Kidney capillary endothelial cell (primary cell): ENCODE measurements around the gene AKR1C8.
"Not testable (repeated sequence)": the region's sequence is repeated elsewhere in the genome, so short reads cannot be mapped to it uniquely, and the experiment has no call there.

Source experiments
- DNase-seq: peaks from one replicate; pipeline ENCODE4 v3.0.0-alpha.2; 2018; ENCODE audit warnings: low spot score

AKR1C8 gene

DNA sequence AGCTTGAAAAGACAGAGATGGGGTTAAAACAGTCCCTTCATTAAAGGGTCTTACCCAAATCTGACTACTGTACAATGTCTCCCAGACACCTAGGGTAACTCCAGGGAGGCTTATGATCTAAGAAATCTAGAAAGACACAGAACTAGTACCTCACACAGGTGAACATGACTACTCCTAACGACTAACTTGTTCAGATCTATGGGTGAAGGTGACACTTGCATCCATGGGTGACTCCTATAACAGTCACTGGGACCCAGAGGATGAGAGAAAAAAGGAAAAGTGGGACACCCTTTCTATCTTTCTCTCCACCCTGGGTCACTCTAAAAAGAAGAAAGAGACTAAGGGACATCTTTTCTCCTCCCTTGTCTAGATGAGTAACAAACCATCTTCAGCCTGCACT is 19.2 kb downstream of the AKR1C8 start:
- DNase-seq: no peak

DNA sequence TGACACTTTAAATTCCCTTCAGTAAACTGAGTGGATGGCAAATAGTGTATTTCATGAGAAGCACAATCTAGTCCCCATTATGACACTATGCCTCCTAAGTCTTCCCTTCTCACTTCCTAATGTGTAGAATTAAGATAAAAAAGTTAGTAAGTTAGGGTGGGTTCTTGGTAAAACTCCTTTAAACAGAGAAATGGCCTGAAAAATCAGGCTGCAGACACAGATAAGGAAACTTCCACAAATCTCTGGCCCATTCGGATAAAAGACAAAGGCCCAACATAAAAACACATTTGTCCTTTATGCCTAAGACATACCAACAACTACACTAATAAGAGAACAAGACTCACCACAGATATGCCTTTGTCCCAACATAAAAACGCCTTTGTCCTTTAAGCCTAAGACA is 21.5 kb downstream of the AKR1C8 start:
- DNase-seq: no peak

DNA sequence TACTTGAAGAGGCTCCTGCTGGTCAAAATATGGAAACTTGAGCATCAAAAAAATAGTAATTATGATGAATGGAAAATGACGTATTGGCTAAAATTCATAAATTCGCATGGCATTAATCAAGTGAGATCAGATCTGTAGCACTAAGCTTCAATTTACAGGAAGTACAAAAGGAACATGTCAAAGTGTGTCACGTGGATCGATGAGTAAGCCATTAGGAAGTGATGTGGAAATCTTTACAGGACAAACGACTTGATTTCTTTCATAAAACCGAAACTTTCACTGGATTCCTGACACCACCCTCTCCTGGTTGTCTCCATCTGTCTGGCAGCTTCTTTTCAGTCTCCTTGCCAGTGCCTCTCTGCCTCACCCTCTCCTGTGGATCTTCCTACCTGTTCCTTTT is 25.8 kb downstream of the AKR1C8 start:
- no peak for DNase-seq

DNA sequence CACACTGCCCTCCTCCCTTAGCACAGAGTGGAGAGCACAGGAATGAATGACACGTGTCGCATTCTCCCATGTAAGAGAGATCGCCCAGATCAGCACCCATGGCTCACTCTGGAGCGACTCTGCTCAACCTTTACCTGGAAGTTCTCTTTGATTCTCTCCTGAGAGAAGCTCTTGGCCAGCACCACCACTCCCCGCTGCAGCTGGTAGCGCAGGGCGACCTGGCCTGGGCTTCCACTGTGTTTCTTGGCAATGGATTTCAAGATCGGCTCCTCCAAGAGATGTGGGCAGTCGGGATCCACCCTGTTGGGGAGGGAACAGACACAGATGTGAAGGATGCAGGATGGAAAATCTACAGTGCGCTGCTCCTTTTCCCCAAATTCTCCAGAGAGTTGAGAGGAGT is 27.4 kb downstream of the AKR1C8 start:
- DNase-seq: no peak

DNA sequence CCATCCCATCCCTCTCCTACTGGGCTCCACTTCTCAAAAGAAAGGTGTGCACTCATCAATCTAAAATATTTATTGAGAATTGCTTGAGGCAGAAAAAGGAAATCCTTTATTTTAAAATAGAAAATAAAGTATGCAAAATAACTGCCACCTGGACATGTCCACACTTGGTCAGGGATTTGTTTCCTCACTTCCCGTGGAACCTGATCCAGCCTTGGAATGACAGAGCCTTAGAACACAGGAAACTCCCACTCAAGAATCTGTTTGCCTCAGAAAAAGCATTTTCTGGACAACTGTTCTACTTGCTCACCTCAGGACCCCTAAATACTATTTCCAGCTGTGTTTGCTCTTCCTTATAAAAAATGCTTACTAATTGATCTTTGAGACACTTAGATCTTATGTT is 29.0 kb downstream of the AKR1C8 start:
- DNase-seq: no peak

DNA sequence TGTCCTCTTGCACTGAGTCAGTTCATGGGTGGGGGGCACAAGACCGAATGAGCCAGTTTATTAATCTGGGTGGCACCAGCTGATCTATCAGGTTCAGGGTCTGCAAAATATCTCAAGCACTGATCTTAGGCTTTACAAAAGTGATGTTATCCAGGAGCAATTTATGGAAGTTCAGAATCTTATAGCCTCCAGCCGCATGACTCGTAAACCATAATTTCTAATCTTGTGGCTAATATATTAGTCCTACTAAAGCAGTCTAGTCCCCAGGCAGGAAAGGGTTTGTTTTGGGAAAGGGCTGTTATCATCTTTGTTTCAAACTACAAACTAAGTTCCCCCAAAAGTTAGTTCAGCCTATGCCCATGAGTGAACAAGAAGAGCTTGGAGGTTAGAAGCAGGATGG is 33.9 kb downstream of the AKR1C8 start:
- no peak for DNase-seq

DNA sequence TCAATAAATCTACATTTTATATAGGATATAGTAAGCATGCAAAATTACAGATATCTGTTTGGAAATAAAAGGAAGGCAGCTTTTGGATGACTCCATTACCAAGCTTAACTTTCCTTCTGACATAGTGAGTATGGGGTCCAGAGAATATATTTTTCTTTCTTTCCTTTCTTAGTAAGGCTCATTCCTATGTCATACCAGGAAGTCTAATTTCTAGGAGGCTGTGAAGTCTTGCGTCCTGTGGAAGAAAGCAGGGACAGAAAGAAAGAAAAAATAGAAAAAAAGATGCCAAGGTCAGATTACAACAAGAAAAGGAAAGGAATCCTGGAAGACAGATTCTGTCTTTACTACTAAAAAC is 36.3 kb downstream of the AKR1C8 start:
- no peak for DNase-seq

DNA sequence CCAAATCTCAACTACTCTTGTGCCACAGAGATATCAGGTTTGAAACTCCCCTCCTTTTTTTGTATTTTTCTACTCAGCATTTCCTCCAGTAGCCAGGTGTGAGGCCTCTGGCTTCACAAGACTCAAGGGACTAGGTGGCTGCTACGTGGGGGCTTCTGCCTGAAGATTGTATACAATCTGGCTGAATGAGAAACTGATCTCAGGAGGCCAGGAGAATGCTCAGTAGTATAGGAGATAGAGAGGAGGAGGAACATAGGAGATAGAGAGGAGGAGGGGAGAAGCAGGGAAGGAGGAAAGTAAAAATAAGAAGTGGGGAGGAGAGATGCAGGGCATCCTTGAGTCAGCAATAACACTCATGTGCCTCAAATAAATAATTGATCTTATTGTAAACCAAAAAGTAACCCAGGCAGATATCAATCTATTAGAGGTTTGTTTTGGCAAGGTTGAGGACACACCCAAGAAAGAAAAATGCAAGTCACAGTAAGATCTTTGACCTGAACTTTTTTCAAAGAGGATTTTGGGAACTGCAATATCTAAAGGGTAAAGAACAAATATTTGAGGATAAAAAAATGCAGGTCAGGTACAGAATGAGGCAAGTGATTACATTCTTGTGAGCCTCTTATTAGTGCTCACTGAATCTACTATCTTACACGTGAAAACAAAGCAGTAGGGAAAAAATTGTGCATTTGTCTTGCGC is 36.8 kb downstream of the AKR1C8 start:
- no peak for DNase-seq

DNA sequence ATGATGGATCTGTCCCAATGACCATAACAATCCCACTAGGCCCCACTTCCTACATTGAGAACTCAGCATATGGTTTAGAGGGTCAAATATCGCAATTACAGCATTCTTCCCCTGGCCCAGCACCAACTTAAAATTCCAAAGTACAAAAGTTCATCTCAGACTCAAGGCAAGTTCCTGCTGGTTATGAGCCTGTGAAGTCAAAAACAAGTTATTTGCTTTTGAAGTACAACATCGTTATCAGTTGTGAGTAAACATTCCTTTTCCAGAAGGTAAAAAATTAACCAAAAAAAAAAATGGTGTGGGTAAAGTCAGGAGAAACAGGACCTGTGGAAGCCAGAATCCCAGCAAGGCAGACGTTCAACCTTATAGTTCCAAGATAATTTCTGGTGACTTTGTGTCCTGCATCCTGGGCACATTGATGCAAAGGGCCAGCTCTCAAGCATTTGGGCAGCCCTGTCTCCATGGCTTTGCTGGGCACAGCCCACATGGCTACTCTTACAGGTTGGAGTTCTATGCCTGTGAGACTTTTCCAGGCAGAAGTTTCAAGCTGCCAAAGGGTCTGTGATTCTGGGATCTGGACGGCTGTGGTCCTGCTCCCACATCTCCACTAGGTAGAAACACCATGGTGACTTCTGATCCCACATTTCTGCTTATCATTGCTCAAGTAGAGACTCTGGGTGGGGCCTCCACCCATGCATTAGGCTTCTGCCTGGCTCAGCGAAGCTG is 37.5 kb downstream of the AKR1C8 start:
- DNase-seq: no peak

DNA sequence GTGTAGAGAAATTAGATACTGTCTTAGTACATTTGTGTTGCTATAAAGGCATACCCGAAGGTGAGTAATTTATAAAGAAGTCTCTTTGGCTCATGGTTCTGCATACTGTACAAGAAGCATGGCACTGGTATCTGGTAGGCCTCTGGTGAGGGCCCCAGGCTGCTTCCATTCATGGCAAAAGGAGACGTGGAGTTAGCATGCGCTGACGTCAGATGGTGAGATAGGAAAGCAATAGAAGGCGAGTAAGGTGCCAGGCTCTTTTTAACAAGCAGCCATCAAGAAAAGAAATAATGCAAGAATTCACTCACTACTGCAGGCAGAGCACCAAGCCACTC is 38.1 kb downstream of the AKR1C8 start:
- no peak for DNase-seq

DNA sequence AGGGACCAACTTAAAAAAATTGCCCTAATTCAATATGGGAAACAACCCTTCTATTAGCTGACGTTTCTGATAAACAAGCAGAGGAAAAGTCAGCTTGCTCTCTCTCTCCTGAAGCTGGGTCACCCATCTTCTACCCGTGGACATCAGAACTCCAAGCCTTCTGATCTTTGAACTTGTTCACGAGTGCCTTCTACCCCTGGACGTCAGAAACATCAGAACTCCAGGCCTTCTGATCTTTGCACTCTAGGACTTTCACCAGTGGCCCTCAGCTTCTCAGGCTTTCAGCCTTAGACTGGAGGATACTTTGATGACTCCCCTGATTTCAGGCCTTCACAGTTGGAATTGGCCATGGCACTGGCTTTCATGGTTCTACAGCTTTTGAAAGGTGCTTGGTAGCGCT is 41.8 kb downstream of the AKR1C8 start:
- DNase-seq: no peak

DNA sequence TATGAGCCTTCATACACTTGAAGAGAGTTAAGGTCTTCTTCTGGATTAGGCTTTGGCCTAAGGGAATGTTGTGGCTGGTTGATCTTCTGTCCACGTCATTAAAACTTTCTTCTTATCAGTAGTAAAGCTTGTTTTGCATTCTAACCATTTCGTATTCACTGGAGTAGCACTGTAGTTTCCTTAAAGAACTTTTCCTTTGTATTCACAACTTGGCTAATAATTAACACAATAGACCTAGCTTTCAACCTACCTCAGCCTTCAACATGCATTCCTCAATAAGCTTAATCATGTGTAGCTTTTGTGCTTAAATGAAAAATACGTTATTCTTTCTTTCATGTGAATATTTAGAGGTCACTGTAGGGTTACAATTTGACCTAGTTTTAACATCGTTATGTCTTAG is 42.8 kb downstream of the AKR1C8 start:
- no peak for DNase-seq

DNA sequence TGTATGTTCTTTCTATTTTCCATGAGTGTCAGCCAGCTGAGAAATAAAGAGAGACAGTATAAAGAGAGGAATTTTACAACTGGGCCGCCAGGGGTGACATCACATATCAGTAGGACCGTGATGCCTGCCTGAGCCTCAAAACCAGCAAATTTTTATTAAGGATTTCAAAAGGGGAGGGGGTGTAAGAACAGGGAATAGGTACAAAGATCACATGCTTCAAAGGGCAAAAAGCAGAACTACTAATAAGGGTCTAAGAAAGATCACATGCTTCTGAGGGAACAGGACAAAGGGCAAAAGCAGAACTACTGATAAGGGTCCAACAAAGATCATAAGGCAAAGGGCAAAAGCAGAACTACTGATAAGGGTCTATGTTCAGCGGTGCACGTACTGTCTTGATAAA is 47.3 kb downstream of the AKR1C8 start:
- DNase-seq: not testable (repeated sequence)

DNA sequence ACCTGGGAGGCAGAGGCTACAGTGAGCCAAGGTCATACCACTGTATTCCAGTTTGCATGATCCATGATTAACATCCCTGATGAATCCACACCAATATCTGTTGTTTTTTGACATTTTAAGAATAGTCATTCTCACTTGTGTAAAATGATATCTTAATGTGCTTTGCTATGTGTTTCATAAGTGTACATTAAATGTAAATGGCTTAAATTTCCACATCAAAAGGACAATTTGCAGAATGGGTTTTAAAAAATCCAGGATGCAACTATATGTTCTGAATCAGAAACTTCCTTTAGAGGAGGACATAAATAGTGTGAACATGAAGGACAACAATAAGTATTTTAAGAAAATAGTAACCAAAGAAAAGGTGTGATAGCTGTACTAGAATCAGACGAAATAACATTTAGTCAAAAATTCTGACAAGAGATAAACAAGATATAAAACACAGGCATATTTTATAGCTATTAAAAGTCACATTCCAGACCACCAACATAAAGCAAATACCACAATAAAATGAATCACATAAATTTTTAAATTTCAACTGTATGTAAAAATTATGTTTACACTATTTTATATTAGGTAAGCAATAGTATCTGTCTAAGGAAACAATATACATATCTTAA is 48.4 kb downstream of the AKR1C8 start:
- no peak for DNase-seq

DNA sequence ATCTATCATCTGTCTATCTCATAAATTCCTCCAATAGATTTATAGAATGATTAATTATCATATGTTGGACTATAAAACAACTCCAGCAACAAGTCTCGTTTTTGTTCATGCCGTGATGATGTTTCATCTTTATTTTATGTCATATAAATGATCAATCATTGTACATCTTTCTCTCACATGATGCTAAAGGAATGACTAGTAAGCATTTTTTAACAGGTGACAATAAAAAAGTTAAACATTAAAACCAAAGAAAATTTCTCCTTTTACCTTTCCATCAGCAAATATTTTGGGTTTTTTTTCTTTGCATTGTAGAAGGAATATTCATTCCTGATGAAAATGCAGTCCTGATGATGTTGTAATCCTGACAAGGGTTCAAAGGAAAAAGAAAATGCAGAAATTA is 49.4 kb downstream of the AKR1C8 start:
- no peak for DNase-seq

DNA sequence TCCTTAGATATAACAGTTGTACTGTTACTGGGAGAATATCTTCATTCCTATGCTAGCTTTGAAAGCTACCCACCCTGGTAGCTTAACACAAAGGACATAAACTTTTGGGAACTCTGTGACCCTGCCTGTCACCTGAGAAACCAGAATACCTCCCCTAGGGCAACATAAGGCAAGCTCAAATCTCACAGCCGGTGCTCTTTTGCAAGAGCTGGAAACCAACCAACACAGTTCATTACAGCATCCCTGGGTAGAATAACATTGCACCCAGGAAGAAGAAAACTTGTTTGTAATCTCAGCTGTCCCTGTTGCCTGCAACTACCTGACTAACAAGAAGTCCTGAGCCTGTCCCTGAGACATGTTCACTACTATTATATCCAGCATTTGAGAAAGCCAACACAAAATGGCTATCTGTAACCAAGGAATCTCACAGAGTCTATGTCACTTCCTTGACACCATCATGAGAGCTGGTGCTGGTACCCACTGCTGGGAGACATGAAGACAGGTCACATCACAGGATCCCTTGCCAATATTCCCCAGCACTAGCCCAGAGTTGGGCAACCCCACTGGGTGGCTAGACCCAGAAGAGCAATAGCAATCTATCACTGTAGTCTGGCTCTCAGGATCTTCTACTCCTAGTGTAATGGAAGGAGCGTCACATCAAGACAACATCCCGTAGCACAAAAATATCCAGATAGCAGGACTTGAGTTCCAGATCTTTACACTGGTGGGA is 59.5 kb downstream of the AKR1C8 start:
- no peak for DNase-seq

DNA sequence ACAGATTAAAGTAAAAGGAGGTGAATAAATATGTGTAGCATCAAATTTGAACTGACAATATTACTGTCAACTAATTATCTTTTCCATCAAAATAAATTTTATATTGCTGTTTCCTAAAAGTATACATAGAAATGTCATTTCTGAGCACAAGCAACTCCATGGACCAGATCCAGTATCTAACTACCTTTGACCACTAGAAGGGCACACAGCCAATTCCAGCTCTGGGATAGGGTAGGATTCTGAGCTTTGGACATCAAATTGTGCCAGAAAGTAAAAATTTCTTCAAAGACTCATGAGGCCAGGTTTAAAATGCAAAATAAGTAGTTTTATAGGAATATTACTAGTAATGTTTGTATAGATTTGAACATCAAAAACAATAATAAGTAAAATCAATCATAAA is 61.1 kb downstream of the AKR1C8 start:
- DNase-seq: no peak

DNA sequence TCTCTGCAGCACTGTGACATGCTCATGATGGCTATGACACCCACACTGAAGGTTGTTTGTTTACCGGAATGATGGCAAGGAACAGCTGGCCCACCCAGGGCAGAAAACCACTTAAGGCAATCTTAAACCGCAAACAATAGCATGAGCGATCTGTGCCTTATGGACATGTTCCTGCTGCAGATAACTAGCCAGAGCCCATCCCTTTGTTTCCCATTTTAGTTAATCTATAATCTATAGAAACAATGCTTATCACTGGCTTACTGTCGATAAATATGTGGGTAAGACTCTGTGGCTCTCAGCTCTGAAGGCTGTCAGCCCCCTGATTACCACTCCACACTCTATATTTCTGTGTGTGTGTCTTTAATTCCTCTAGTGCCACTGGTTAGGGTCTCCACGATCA is 65.0 kb downstream of the AKR1C8 start:
- DNase-seq: not testable (repeated sequence)

DNA sequence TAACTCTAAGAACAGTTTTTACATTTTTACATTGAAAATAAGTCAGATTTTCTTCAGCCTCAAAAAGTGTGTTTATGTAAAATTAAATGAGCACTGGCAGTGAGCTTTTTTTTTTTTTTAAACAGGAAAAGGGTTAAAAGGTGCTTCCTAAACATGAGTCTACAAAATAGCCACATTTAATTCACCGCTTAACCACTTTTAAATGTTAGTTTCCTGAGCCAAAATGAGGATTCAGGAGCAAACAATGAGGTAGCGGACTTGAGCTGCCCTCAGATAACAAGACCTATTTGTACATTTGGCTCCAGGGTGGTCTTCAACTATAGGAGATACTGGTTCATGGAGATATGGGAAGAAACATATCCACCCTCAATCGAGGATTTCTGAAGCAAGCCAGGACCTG is 67.9 kb downstream of the AKR1C8 start:
- no peak for DNase-seq

DNA sequence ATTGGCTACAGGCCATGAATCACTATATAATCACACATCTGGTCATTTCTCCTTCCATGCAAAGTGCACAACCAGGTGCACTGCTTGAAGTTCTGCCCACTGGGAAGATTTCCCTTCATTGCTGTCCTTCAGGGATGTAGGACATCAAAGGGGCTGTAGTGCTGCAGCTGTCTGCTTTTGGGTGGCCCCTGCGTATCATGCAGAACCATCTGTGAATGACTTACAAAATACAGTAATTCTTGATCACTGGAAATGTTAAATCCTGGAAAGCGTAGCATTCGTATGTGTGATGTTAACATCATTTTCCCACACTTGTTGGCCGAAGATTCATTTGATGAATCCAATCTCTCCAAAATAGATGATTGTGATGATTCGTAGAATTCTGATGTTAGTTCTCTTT is 68.3 kb downstream of the AKR1C8 start:
- DNase-seq: no peak

DNA sequence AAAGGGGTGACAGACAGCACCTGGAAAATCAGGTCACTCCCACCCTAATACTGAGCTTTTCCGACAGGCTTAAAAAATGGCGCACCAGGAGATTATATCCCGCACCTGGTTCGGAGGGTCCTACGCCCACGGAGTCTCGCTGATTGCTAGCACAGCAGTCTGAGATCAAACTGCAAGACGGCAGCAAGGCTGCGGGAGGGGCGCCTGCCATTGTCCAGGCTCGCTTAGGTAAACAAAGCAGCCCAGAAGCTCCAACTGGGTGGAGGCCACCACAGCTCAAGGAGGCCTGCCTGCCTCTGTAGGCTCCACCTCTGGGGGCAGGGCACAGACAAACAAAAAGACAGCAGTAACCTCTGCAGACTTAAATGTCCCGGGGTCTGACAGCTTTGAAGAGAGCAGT is 75.1 kb downstream of the AKR1C8 start:
- not testable (repeated sequence) for DNase-seq

DNA sequence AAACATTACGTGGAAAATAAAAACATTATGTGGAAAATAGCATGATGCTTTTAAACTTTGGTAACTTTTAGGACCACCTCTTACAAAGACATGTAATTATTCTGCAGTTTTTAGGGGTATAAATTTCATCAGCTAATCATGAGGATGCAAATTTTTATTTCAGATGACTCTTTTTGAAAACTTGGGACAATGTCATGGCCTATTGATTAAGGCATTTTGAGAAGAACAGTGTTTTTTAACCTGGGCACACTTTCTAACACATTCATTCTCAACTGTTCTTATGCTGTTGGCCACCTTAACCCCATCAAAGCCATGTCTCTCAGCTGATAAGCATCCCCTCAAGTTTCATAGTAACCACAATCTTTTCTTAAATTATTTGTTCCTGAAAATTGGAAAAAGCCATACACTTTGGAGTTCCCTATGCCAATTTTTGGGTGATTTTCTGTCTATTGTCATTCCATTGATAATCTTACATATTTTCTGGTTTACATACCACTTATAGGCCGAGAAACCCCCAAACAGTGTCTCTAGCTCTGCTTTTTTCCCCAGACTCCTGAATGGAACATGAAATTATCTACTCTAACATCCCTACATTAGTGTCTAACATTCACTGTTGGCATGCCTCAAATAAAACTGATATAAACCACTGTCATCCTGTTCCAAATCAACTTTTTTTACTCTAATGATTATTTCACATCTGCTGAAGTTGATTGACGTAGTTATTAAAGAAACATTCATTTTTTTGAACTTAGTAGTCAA is 76.1 kb downstream of the AKR1C8 start:
- no peak for DNase-seq
